COLO829 (cell line): ENCODE data around the gene JDP2.

Source experiments
- DNase-seq: peaks from one replicate; pipeline ENCODE4 v3.0.0; 2012; ENCODE audit warnings: low spot score

JDP2 gene

GRCh38 chr14:75484711-75485429, 57.0 kb downstream of the JDP2 start:
- no peak for DNase-seq

GRCh38 chr14:75486318-75486717, 58.5 kb downstream of the JDP2 start:
- no peak for DNase-seq

GRCh38 chr14:75487155-75487671, 59.4 kb downstream of the JDP2 start:
- no peak for DNase-seq

GRCh38 chr14:75489480-75489837, 61.6 kb downstream of the JDP2 start:
- no peak for DNase-seq

GRCh38 chr14:75491376-75491978, 63.7 kb downstream of the JDP2 start:
- no peak for DNase-seq

GRCh38 chr14:75492832-75493591, 65.2 kb downstream of the JDP2 start:
- no peak for DNase-seq

- DNase-seq = no peak
These were observed 65.8 kb downstream of the JDP2 start for GRCh38 chr14:75493592-75494087.

- DNase-seq = peak; percentile 27
These were observed 67.1 kb downstream of the JDP2 start for GRCh38 chr14:75494896-75495295.

GRCh38 chr14:75495399-75495798, 67.6 kb downstream of the JDP2 start:
- DNase-seq = no peak

- DNase-seq = no peak
These were observed 68.1 kb downstream of the JDP2 start for GRCh38 chr14:75495882-75496281.

GRCh38 chr14:75496755-75497154, 68.9 kb downstream of the JDP2 start:
- DNase-seq = no peak

- DNase-seq = no peak
These were observed 69.4 kb downstream of the JDP2 start for GRCh38 chr14:75497191-75497590.

- DNase-seq = no peak
These were observed 69.9 kb downstream of the JDP2 start for GRCh38 chr14:75497701-75498100.

GRCh38 chr14:75499084-75499875, 71.5 kb downstream of the JDP2 start:
- no peak for DNase-seq

GRCh38 chr14:75501080-75501479, 73.3 kb downstream of the JDP2 start:
- DNase-seq = no peak

GRCh38 chr14:75504411-75504810, 76.6 kb downstream of the JDP2 start:
- DNase-seq = no peak

GRCh38 chr14:75506930-75507329, 79.1 kb downstream of the JDP2 start:
- DNase-seq = no peak

GRCh38 chr14:75510547-75510946, 82.7 kb downstream of the JDP2 start:
- DNase-seq = no peak

- DNase-seq = no peak
These were observed 83.4 kb downstream of the JDP2 start for GRCh38 chr14:75511201-75511600.

GRCh38 chr14:75513911-75514672, 86.3 kb downstream of the JDP2 start:
- DNase-seq = no peak
